SK-N-SH (cell line): Measurements from ENCODE around the gene KIAA1549. TPM values are rescaled to one million over a fixed set of nuclear protein-coding genes. Genes with fewer than 3 reads are reported as not detected.

Experiments used
- CTCF ChIA-PET: fragments of 300-600, 350-600 bp; formaldehyde crosslinking; extraction: SDS; loops from one replicate; lab custom pipeline; 2021; lab: Yijun Ruan, JAX
- POLR2A ChIA-PET: fragments of 350-600 bp; sonication (Branson Sonifier 250); formaldehyde crosslinking; extraction: SDS; loops from one replicate; lab custom pipeline; 2020; ENCODE audit warnings: antibody characterized with exemption, inconsistent platforms; lab: Yijun Ruan, JAX
- DNase-seq: peaks from one replicate; pipeline ENCODE4 v3.0.0; 2012
- H2AFZ ChIP-seq: fragments of 200-600 bp; sonication (generic); 2 replicates; pipeline ENCODE4 v1.8.1; 2016; ENCODE audit warnings: antibody characterized with exemption, mild to moderate bottlenecking, low read depth
- H3F3A ChIP-seq: fragments of 200-600 bp; sonication (generic); replicated peaks from 2 replicates; pipeline ENCODE3; 2016; ENCODE audit warnings: antibody characterized with exemption, mild to moderate bottlenecking; ENCODE audit not compliant: insufficient read depth
- H3K27ac ChIP-seq, 2 experiments: fragments of 200-500 bp in 1 of 2; fragments of 200-600 bp in 1 of 2; sonication (Bioruptor generic) in 1 of 2; sonication (generic), shearing (Covaris generic) in 1 of 2; 2 replicates each; pipeline versions ENCODE4 v1.5.1 to v1.6.1; 2014 to 2016; ENCODE audit warnings: low read depth in 2 of 2, inconsistent platforms in 1 of 2, low read length in 1 of 2, mild to moderate bottlenecking in 1 of 2, mixed read lengths in 1 of 2
- H3K27me3 ChIP-seq: fragments of 200-600 bp; sonication (generic), shearing (Covaris generic); 2 replicates; pipeline ENCODE4 v1.6.1; 2016; ENCODE audit warnings: mixed run types; ENCODE audit not compliant: insufficient read depth
- H3K36me3 ChIP-seq, 2 experiments: fragments of 200-500 bp in 1 of 2; fragments of 200-600 bp in 1 of 2; sonication (Bioruptor generic) in 1 of 2; sonication (generic) in 1 of 2; replicated peaks in 1 of 2; 2 replicates each; pipeline versions ENCODE3 to v1.5.1; 2014 to 2016; ENCODE audit warnings: low read length in 1 of 2, mild to moderate bottlenecking in 1 of 2; ENCODE audit not compliant: insufficient read depth in 2 of 2, control insufficient read depth in 1 of 2
- H3K4me1 ChIP-seq, 2 experiments: fragments of 200-500 bp in 1 of 2; fragments of 200-600 bp in 1 of 2; sonication (Bioruptor generic) in 1 of 2; sonication (generic), shearing (Covaris generic) in 1 of 2; 2 replicates each; pipeline versions ENCODE4 v1.5.1 to v1.6.1; 2014 to 2016; ENCODE audit warnings: low read depth in 1 of 2, low read length in 1 of 2, mixed run types in 1 of 2; ENCODE audit not compliant: insufficient read depth in 2 of 2, control insufficient read depth in 1 of 2
- H3K4me2 ChIP-seq: fragments of 200-600 bp; sonication (generic), shearing (Covaris generic); 2 replicates; pipeline ENCODE4 v1.6.1; 2017; ENCODE audit warnings: mixed run types
- H3K4me3 ChIP-seq, 2 experiments: fragments of 200-500 bp in 1 of 2; fragments of 200-600 bp in 1 of 2; sonication (Bioruptor generic) in 1 of 2; sonication (generic), shearing (Covaris generic) in 1 of 2; 2 replicates each; pipeline versions ENCODE4 v1.5.1 to v1.8.1; 2014 to 2016; ENCODE audit warnings: low read depth in 2 of 2, inconsistent platforms in 1 of 2, low read length in 1 of 2, mild to moderate bottlenecking in 1 of 2, mixed read lengths in 1 of 2, moderate library complexity in 1 of 2
- H3K79me2 ChIP-seq: fragments of 200-600 bp; sonication (generic); 2 replicates; pipeline ENCODE4 v1.8.1; 2017; ENCODE audit warnings: mild to moderate bottlenecking; ENCODE audit not compliant: insufficient read depth
- H3K9ac ChIP-seq: fragments of 200-600 bp; sonication (generic); 2 replicates; pipeline ENCODE4 v1.6.1; 2017; ENCODE audit warnings: mixed run types
- H3K9me2 ChIP-seq: fragments of 200-600 bp; sonication (generic); 2 replicates; pipeline ENCODE4 v1.6.1; 2017; ENCODE audit warnings: mixed run types
- H3K9me3 ChIP-seq: fragments of 200-600 bp; sonication (generic); 2 replicates; pipeline ENCODE4 v1.6.1; 2017; ENCODE audit warnings: mixed run types, mild to moderate bottlenecking, moderate library complexity
- H4K20me1 ChIP-seq: fragments of 200-600 bp; sonication (generic); 2 replicates; pipeline ENCODE4 v1.6.1; 2017; ENCODE audit warnings: mild to moderate bottlenecking, mixed run types; ENCODE audit not compliant: insufficient read depth
- FOXM1 ChIP-seq: IDR thresholded peaks from 2 replicates; pipeline ENCODE4 v1.4.0; 2012; ENCODE audit warnings: low read depth, mild to moderate bottlenecking
- MEF2A ChIP-seq: IDR thresholded peaks from 2 replicates; pipeline ENCODE4 v1.4.0; 2012; ENCODE audit warnings: low read depth, borderline replicate concordance
- MXI1 ChIP-seq: IDR thresholded peaks from 2 replicates; pipeline ENCODE4 v1.6.1; 2012; ENCODE audit warnings: mild to moderate bottlenecking, low read depth, low read length, improper control_type of control experiment
- NRF1 ChIP-seq: IDR thresholded peaks from 2 replicates; pipeline ENCODE4 v1.6.1; 2012; ENCODE audit warnings: low read depth, mild to moderate bottlenecking, low read length
- RAD21 ChIP-seq: IDR thresholded peaks from 2 replicates; pipeline ENCODE4 v1.6.1; 2012; ENCODE audit warnings: mild to moderate bottlenecking, low read length
- RCOR1 ChIP-seq: fragments of 150-350 bp; IDR thresholded peaks from 2 replicates; pipeline ENCODE4 v1.6.1; 2017; ENCODE audit warnings: antibody characterized with exemption, low read length
- REST ChIP-seq: IDR thresholded peaks from 2 replicates; pipeline ENCODE4 v1.6.1; 2012; ENCODE audit warnings: mild to moderate bottlenecking, low read depth, low read length, moderate library complexity
- WGBS: methylation state at CpG from one replicate; pipeline ENCODE4 v1.1.6; 2017; ENCODE audit warnings: low lambda C conversion rate; 5-methylcytosine and 5-hydroxymethylcytosine counted together
- polyA plus RNA-seq, 3 experiments: library from polyadenylated mRNA; depleted of rRNA; stranded (reverse); fragments of >200 nt; gene quantifications; 2 replicates each; pipeline ENCODE4 v1.2.3, GENCODE V29; 2012

KIAA1549 gene
- polyA plus RNA-seq, 1 of the 3 experiments (the other 2 are of a cell fraction) = 3.6 TPM

- TF ChIP-seq REST (no peak), RCOR1 (no peak)
These were observed 85.5 kb downstream of the KIAA1549 start (continued) for GRCh38 chr7:138895679-138896078.

GRCh38 chr7:138893258-138893657, 87.9 kb downstream of the KIAA1549 start:
- Histone ChIP-seq H3K36me3 (peaks cover 28 to 43% of the 10 kb centered on the region in 2 experiments), H2AFZ (no peak overlapping the region), H3K27ac (no peak overlapping the region), H3K4me1 (peaks cover 26 to 36% of the 10 kb centered on the region in 2 experiments), H3K4me2 (no peak overlapping the region), H3K9me3 (no peaks in the 10 kb centered on the region), H3K9ac (no peak overlapping the region), H3F3A (peaks cover 8% of the 10 kb centered on the region), H3K9me2 (no peaks in the 10 kb centered on the region), H4K20me1 (no peaks in the 10 kb centered on the region), H3K79me2 (no peaks in the 10 kb centered on the region), H3K4me3 (no peak overlapping the region), H3K27me3 (no peaks in the 10 kb centered on the region)
- POLR2A ChIA-PET = no interaction called here
- CTCF ChIA-PET = interaction anchor here (3.3 to 3.4 kb wide), 2 partner anchors 87 to 124 kb away, joined by 15 to 21 read pairs; partner anchors contain the start of gene KIAA1549
- no peak for DNase-seq
- 88% methylated on average over 4 of the region's 4 CpGs for WGBS
- TF ChIP-seq NRF1 (no peak), RAD21 (no peak), MEF2A (no peak)

DNA sequence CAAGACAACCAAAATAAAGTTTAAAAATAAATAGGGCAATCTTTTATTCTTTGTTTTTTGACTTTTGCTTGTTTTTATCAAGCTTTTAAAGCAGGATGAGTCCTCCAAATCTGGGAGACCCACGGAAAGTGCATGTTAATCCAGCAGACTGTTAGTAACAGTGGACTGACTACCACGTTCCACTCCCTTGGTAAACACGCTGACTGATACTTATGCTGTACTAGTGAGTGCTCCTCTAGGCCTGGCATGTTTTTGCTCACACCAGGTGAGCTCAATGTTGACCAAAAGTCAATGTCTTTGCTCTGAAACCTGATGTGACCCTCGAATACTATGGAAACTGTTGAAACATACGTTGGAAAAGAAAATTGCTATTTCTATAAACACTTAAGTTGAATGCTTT, 88.4 kb downstream of the KIAA1549 start:
- WGBS = 91% methylated on average over 5 of the region's 5 CpGs
- ChIA-PET CTCF (interaction anchor here (0.8 to 3.4 kb wide), 4 partner anchors 10 to 124 kb away, joined by 3 to 21 read pairs (median 10); partner anchors contain the start of gene KIAA1549), POLR2A (no interaction called here)

More for the DNA sequence above, 88.4 kb downstream of the KIAA1549 start:
- Histone ChIP-seq H3K4me1 (peaks cover 26 to 40% of the 10 kb centered on the region in 2 experiments), H3K27me3 (no peaks in the 10 kb centered on the region), H3K4me2 (no peak overlapping the region), H3K4me3 (no peak overlapping the region), H3F3A (peaks cover 8% of the 10 kb centered on the region), H3K36me3 (peaks cover 28 to 43% of the 10 kb centered on the region in 2 experiments), H3K79me2 (no peaks in the 10 kb centered on the region), H3K9me2 (no peaks in the 10 kb centered on the region), H3K9me3 (no peaks in the 10 kb centered on the region), H3K9ac (no peak overlapping the region), H4K20me1 (no peaks in the 10 kb centered on the region), H2AFZ (no peak overlapping the region), H3K27ac (peak overlapping the region in 1 of 2 experiments; percentile 95; a peak in 1 of 4 replicates)
- no peak for DNase-seq
- TF ChIP-seq FOXM1 (no peak), MXI1 (no peak)
